Measurements from ENCODE around the gene SLC7A7. TPM values are rescaled to one million over a fixed set of nuclear protein-coding genes. Genes with fewer than 3 reads are reported as not detected.

SLC7A7 gene
- total and polyA plus RNA-seq, 2 of the 13 experiments (the other 11 are each of a cell fraction or from before 2014, with no cell fraction given), result 0.13 to 0.63 TPM

- TF ChIP-seq ZNF614 (CRISPR knock-in tag; IDR thresholded peaks at IDR 0.05; ENCODE audit: borderline replicate concordance) (peak; percentile 16; the same call in 1 of the 2 replicates), ZBTB3 (CRISPR knock-in tag; IDR thresholded peaks at IDR 0.05; ENCODE audit: borderline replicate concordance, low read depth) (no peak), ZNF263 (CRISPR knock-in tag; IDR thresholded peaks at IDR 0.05) (no peak), HDAC6 (IDR thresholded peaks at IDR 0.05; ENCODE audit: low read depth, low read length) (no peak), ZNF766 (CRISPR knock-in tag; IDR thresholded peaks at IDR 0.05; ENCODE audit: borderline replicate concordance) (no peak), MXD1 (CRISPR knock-in tag; IDR thresholded peaks at IDR 0.05) (0 out of 2 replicates have a peak, but pooled peaks have one; percentile 59), ZNF382 (CRISPR knock-in tag; IDR thresholded peaks at IDR 0.05; ENCODE audit: borderline replicate concordance) (no peak), GABPB1 (CRISPR knock-in tag; IDR thresholded peaks at IDR 0.05) (peak; percentile 76; the same call in 1 of the 2 replicates), ARHGAP35 (CRISPR knock-in tag; IDR thresholded peaks at IDR 0.05; ENCODE audit: borderline replicate concordance) (peak; percentile 62; the same call in 1 of the 2 replicates), CREM (IDR thresholded peaks at IDR 0.05) (no peak), CREM (CRISPR knock-in tag; IDR thresholded peaks at IDR 0.05) (no peak), GMEB2 (CRISPR knock-in tag; IDR thresholded peaks at IDR 0.05; ENCODE audit: low read depth) (no peak), TSC22D2 (CRISPR knock-in tag; IDR thresholded peaks at IDR 0.05; ENCODE audit: borderline replicate concordance) (no peak), KLF12 (CRISPR knock-in tag; IDR thresholded peaks at IDR 0.05; ENCODE audit: borderline replicate concordance) (no peak), SP2 (CRISPR knock-in tag; IDR thresholded peaks at IDR 0.05) (no peak; the same call in 1 of the 2 replicates), FOXO1 (CRISPR knock-in tag; IDR thresholded peaks at IDR 0.05) (peak; percentile 70), CBX2 (IDR thresholded peaks at IDR 0.05; ENCODE audit: low read depth, low read length) (no peak), CBX2 (CRISPR knock-in tag; IDR thresholded peaks at IDR 0.05; ENCODE audit: low read depth) (0 out of 2 replicates have a peak, but pooled peaks have one; percentile 48), FOXP1 (IDR thresholded peaks at IDR 0.05) (no peak), FOXP1 (CRISPR knock-in tag; IDR thresholded peaks at IDR 0.05) (no peak), HOXD1 (CRISPR knock-in tag; IDR thresholded peaks at IDR 0.05) (no peak), REST (IDR thresholded peaks at IDR 0.05; ENCODE audit: borderline replicate concordance in 1 of 2, low read depth in 1 of 2, low read length in 2 of 2) (no peak), KDM5A (IDR thresholded peaks at IDR 0.05; ENCODE audit: borderline replicate concordance, low read length) (no peak), ZNF451 (CRISPR knock-in tag; IDR thresholded peaks at IDR 0.05) (peak; percentile 86; the same call in 1 of the 2 replicates), ZNF136 (CRISPR knock-in tag; IDR thresholded peaks at IDR 0.05; ENCODE audit: low read depth) (peak; percentile 79; the same call in 1 of the 2 replicates)
Measured at GRCh38 chr14:22837114-22837749, 22.0 kb upstream of the SLC7A7 start (continued).

Data from HepG2 (cell line).